Esophagus squamous epithelium (tissue), 5 donors: ENCODE measurements around the gene NEUROG2. TPM values are rescaled to one million over a fixed set of nuclear protein-coding genes. Genes with fewer than 3 reads are reported as not detected.

ENCODE experiments used
- DNase-seq: peaks from one replicate; lab custom pipeline; 2025; lab: John Stamatoyannopoulos, UW
- H3K27ac ChIP-seq, 4 donors: fragments of 200-600 bp; sonication (generic); one replicate each; pipeline ENCODE4 v1.5.1; 2016 to 2019; ENCODE audit warnings: mild to moderate bottlenecking in 1 of 4
- H3K27me3 ChIP-seq, 4 donors: fragments of 200-600 bp; sonication (generic); 1 replicate in 3 of 4; 2 replicates in 1 of 4; pipeline versions ENCODE4 v1.5.1 to v1.6.0; 2017 to 2021; ENCODE audit warnings: antibody characterized with exemption in 1 of 4
- H3K36me3 ChIP-seq, 3 donors: fragments of 200-600 bp; sonication (generic); one replicate each; pipeline ENCODE4 v1.5.1; 2016 to 2019
- H3K4me1 ChIP-seq, 3 donors: fragments of 200-600 bp; sonication (generic); one replicate each; pipeline ENCODE4 v1.5.1; 2017 to 2019
- H3K4me3 ChIP-seq, 4 donors: fragments of 200-600 bp; sonication (generic); 1 replicate in 3 of 4; 2 replicates in 1 of 4; pipeline ENCODE4 v1.5.1; 2016 to 2019; ENCODE audit warnings: mild to moderate bottlenecking in 2 of 4, moderate library complexity in 1 of 4
- H3K9me3 ChIP-seq, 3 donors: fragments of 200-600 bp; sonication (generic); one replicate each; pipeline ENCODE4 v1.5.1; 2016 to 2019
- CTCF ChIP-seq, 6 experiments: fragments of 450-650 bp in 4 of 6; fragments of 200-600 bp in 2 of 6; sonication (generic) in 2 of 6; IDR thresholded peaks; one replicate each; pipeline ENCODE4 v1.5.1; 2016 to 2019; ENCODE audit warnings: antibody characterized with exemption in 6 of 6, mild to moderate bottlenecking in 4 of 6, moderate library complexity in 4 of 6
- POLR2A ChIP-seq, 4 donors: fragments of 450-650 bp; IDR thresholded peaks; one replicate each; pipeline ENCODE4 v1.6.1; 2017; ENCODE audit warnings: antibody characterized with exemption in 4 of 4, mild to moderate bottlenecking in 4 of 4, moderate library complexity in 3 of 4
- WGBS, 2 donors: methylation state at CpG; one replicate each; pipeline ENCODE4 v1.1.5; 2018; 5-methylcytosine and 5-hydroxymethylcytosine counted together
- intact Hi-C: fragments of 100-400 bp; cut with DNase I; formaldehyde crosslinking; loops from one replicate; pipeline ENCODE4 v1.15.0; 2022
- total RNA-seq, 4 donors: library from RNA; depleted of rRNA; stranded (reverse); fragments of >200 nt; gene quantifications; one replicate each; pipeline ENCODE4 v1.1.0, GENCODE V29; 2016
- donor health status: DM: yes; HTN: yes; CAD: no.

NEUROG2 gene
- total RNA-seq, 4 donors from 2014 or later: not detected

GRCh38 chr4:112513971-112514646 lies 1.9 kb downstream of the NEUROG2 start:
- H3K4me1 ChIP-seq: peaks cover 37 to 68% (median 48%) of the 10 kb centered on the region in 3 donors
- H3K36me3 ChIP-seq: no peaks in the 10 kb centered on the region
- DNase-seq: no peak
- intact Hi-C loops: no loop called here
- peak overlapping the region in 2 of 4 donors; percentile 56 to 79 for H3K4me3 ChIP-seq
- H3K27ac ChIP-seq: no peak overlapping the region
- H3K27me3 ChIP-seq: peaks cover 29 to 100% (median 64%) of the 10 kb centered on the region in 4 donors
- no peaks in the 10 kb centered on the region for H3K9me3 ChIP-seq
- TF ChIP-seq CTCF (IDR thresholded peaks at IDR 0.05) (no peak), POLR2A (IDR thresholded peaks at IDR 0.05) (no peak)
- WGBS, 2 donors: 3 to 4% methylated on average over 15 of the region's 15 CpGs

- intact Hi-C loops: no loop called here
- H3K9me3 ChIP-seq: no peaks in the 10 kb centered on the region
- WGBS, 2 donors: 61 to 77% methylated on average over 4 of the region's 4 CpGs
- no peak for DNase-seq
- no peak for TF ChIP-seq CTCF (IDR thresholded peaks at IDR 0.05)
- no peak for TF ChIP-seq POLR2A (IDR thresholded peaks at IDR 0.05)
- no peak overlapping the region for H3K4me3 ChIP-seq
- H3K4me1 ChIP-seq: peaks cover 31 to 59% (median 41%) of the 10 kb centered on the region in 3 donors
- H3K27me3 ChIP-seq: peaks cover 21 to 100% (median 49%) of the 10 kb centered on the region in 4 donors
- no peaks in the 10 kb centered on the region for H3K36me3 ChIP-seq
- H3K27ac ChIP-seq: no peak overlapping the region
These were observed 4.2 kb downstream of the NEUROG2 start for GRCh38 chr4:112511803-112512118.

GRCh38 chr4:112511093-112511802 lies 4.7 kb downstream of the NEUROG2 start:
- no peak for TF ChIP-seq CTCF (IDR thresholded peaks at IDR 0.05)
- no peak for TF ChIP-seq POLR2A (IDR thresholded peaks at IDR 0.05)
- intact Hi-C loops: no loop called here
- peak overlapping the region in 2 of 4 donors; percentile 21 to 50 for H3K4me3 ChIP-seq
- peaks cover 17 to 100% (median 47%) of the 10 kb centered on the region in 4 donors for H3K27me3 ChIP-seq
- peaks cover 26 to 54% (median 36%) of the 10 kb centered on the region in 3 donors for H3K4me1 ChIP-seq
- DNase-seq: no peak
- no peaks in the 10 kb centered on the region for H3K36me3 ChIP-seq
- H3K27ac ChIP-seq: no peak overlapping the region
- 25 to 51% methylated on average over 24 to 32 of the region's 40 CpGs for WGBS, 2 donors
- no peaks in the 10 kb centered on the region for H3K9me3 ChIP-seq

GRCh38 chr4:112510291-112511092 lies 5.5 kb downstream of the NEUROG2 start:
- peaks cover 19 to 46% (median 29%) of the 10 kb centered on the region in 3 donors for H3K4me1 ChIP-seq
- 1 to 4% methylated on average over 13 to 26 of the region's 34 CpGs for WGBS, 2 donors
- no peaks in the 10 kb centered on the region for H3K9me3 ChIP-seq
- H3K4me3 ChIP-seq: peak overlapping the region in 2 of 4 donors; percentile 21 to 50
- DNase-seq: no peak
- intact Hi-C loops: no loop called here
- no peaks in the 10 kb centered on the region for H3K36me3 ChIP-seq
- no peak for TF ChIP-seq POLR2A (IDR thresholded peaks at IDR 0.05)
- TF ChIP-seq CTCF (IDR thresholded peaks at IDR 0.05): no peak
- peaks cover 17 to 100% (median 51%) of the 10 kb centered on the region in 4 donors for H3K27me3 ChIP-seq
- H3K27ac ChIP-seq: no peak overlapping the region
